GM06990 (cell line): ENCODE measurements around the gene YBEY.
"Not testable (repeated sequence)": the region's sequence is repeated elsewhere in the genome, so short reads cannot be mapped to it uniquely, and the experiment has no call there.

ENCODE experiments used
- DNase-seq: peaks from one replicate; pipeline ENCODE4 v3.0.0-alpha.2; 2011; ENCODE audit not compliant: insufficient read length; ENCODE audit errors: extremely low read depth
- H3K27me3 ChIP-seq: replicated peaks from 2 replicates; pipeline ENCODE4 v1.6.0; 2011; ENCODE audit warnings: low read length; ENCODE audit not compliant: control insufficient read depth, insufficient read depth
- H3K36me3 ChIP-seq: 2 replicates; pipeline ENCODE4 v1.5.1; 2011; ENCODE audit warnings: low read length; ENCODE audit not compliant: control insufficient read depth, insufficient read depth
- H3K4me3 ChIP-seq: replicated peaks from 2 replicates; pipeline ENCODE4 v1.5.1; 2011; ENCODE audit warnings: low read depth, mild to moderate bottlenecking, control low read depth, low read length
- TF ChIP-seq, protein P1 (sequence below): IDR thresholded peaks from 2 replicates; pipeline ENCODE4 v1.5.1; 2011; ENCODE audit warnings: low read length, control low read depth, mild to moderate bottlenecking, inconsistent platforms; ENCODE audit not compliant: insufficient read depth, poor library complexity, severe bottlenecking

Gene YBEY, protein sequence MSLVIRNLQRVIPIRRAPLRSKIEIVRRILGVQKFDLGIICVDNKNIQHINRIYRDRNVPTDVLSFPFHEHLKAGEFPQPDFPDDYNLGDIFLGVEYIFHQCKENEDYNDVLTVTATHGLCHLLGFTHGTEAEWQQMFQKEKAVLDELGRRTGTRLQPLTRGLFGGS

DNA sequence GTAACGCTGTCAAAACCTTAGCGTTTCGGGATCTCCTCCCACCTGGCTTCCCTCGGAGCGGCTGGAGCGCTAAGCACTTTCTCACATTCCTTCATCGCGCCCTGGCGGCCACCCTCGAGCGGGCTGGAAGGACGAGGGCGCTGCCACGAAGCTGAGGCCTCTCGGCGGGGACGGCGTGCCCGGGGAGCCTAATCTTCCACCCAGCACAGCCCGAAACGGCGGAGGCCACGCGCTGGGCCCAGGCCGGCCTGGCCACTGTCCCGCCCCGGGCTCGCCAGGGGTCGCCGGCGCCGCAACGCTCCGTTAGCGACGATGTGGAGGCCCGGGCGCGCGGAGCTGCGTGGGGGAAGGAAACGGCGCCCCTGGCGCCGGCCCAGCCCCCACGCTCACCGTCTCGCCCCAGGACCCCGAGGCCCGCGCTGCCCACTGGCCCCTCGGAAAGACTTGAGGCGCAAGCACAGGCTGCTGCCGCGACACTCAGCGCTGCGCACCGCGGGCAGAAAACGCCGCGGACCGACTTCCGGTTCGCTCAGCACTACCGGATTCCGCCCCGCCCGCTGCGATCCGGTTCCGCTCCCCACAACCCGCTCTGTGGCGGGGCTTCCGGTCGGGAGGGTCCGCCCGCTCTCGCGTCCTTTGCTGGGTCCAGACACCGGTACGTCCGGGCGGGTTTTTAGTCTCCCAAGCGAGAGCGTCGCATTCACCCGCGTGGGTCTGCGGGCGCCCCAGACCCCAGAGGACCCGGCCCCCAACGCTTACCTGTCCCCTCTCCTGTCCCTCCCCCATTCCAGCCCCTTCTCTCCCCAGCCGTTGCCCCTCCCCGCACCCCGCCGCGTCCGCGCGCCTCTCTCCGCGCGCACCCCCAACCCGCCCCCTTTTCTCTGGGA is at the start of gene YBEY:
TSS of gene YBEY (plus strand) at position 582 of the 887 bp plus-strand sequence. CDS start 572 bp downstream, outside the sequence.
- TF ChIP-seq, protein P1, sequence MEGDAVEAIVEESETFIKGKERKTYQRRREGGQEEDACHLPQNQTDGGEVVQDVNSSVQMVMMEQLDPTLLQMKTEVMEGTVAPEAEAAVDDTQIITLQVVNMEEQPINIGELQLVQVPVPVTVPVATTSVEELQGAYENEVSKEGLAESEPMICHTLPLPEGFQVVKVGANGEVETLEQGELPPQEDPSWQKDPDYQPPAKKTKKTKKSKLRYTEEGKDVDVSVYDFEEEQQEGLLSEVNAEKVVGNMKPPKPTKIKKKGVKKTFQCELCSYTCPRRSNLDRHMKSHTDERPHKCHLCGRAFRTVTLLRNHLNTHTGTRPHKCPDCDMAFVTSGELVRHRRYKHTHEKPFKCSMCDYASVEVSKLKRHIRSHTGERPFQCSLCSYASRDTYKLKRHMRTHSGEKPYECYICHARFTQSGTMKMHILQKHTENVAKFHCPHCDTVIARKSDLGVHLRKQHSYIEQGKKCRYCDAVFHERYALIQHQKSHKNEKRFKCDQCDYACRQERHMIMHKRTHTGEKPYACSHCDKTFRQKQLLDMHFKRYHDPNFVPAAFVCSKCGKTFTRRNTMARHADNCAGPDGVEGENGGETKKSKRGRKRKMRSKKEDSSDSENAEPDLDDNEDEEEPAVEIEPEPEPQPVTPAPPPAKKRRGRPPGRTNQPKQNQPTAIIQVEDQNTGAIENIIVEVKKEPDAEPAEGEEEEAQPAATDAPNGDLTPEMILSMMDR, result peak; percentile 44
- no peaks in the 10 kb centered on the region for H3K27me3 ChIP-seq
- peak; percentile 95 for DNase-seq
- H3K4me3 ChIP-seq, result peak within 1 kb of the TSS; percentile 87
- H3K36me3 ChIP-seq, result peaks cover 12% of the 10 kb centered on the region

DNA sequence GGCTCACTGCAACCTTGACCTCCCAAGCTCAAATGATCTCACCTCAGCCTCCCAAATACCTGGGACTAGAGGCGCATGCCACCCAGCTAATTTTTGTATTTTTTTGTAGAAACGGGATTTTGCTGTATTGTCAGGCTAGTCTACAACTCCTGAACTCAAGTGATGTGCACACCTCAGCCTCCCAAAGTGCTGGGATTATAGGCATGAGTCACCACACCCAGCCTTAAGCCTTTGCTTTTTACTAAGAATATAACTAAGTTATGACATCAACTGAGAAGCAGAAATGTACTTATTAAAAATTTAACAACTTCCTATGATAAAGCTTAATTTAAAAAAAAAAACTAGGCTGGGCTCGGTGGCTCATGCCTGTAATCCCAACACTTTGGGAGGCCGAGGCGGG is 48.7 kb upstream of the YBEY start:
- Histone ChIP-seq H3K4me3 (no peak overlapping the region), H3K27me3 (no peaks in the 10 kb centered on the region), H3K36me3 (peaks cover 27% of the 10 kb centered on the region)
- no peak for DNase-seq
- TF ChIP-seq, protein P1, result no peak

GRCh38 chr21:46239817-46240325 is 46.3 kb upstream of the YBEY start:
- H3K27me3 ChIP-seq, result no peaks in the 10 kb centered on the region
- TF ChIP-seq, protein P1, result no peak
- no peak for DNase-seq
- H3K4me3 ChIP-seq, result no peak overlapping the region
- H3K36me3 ChIP-seq, result peaks cover 35% of the 10 kb centered on the region

- not testable (repeated sequence) for DNase-seq, H3K27me3 ChIP-seq, H3K4me3 ChIP-seq
- H3K36me3 ChIP-seq, result peaks cover 40% of the 10 kb centered on the region
Observed at GRCh38 chr21:46241577-46241976, 44.6 kb upstream of the YBEY start.

- TF ChIP-seq, protein P1, result no peak
- DNase-seq, result no peak
- Histone ChIP-seq H3K36me3 (peaks cover 44% of the 10 kb centered on the region), H3K27me3 (no peaks in the 10 kb centered on the region), H3K4me3 (no peak overlapping the region)
Observed at GRCh38 chr21:46243325-46243724, 42.8 kb upstream of the YBEY start.

DNA sequence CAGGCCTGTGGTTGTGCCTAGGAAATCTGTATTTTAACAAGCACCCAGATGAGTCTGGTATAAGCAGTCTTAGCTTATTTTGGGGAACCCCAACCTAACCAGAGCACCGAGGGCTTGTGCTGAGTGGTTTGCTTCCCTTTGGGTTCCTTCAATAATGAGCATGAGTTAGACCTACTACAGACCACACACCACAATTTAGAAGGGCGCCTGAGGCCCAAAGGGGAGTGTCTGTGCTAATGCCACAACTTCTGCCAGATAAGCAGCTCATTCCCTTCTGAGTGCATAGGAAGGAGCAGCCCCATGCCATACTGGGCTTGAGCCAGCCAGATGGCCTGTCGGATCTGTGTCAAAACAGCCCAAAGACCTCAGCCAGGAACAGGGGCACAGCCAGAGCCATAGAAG is 42.2 kb upstream of the YBEY start:
- Histone ChIP-seq H3K36me3 (peaks cover 43% of the 10 kb centered on the region), H3K27me3 (no peaks in the 10 kb centered on the region), H3K4me3 (no peak overlapping the region)
- TF ChIP-seq, protein P1, result no peak
- DNase-seq, result no peak
